Ishikawa (cell line): ENCODE results near the gene CTNNBL1.

ENCODE experiments used
- CEBPB ChIP-seq: IDR thresholded peaks from 2 replicates; pipeline ENCODE4 v1.6.1; 2012
- CREB1 ChIP-seq: IDR thresholded peaks from 2 replicates; pipeline ENCODE4 v1.6.1; 2012; ENCODE audit warnings: low read depth
- EGR1 ChIP-seq: IDR thresholded peaks from 2 replicates; pipeline ENCODE4 v1.6.1; 2012
- EP300 ChIP-seq: IDR thresholded peaks from 2 replicates; pipeline ENCODE4 v1.6.1; 2012; ENCODE audit warnings: borderline replicate concordance
- FOXM1 ChIP-seq: IDR thresholded peaks from 2 replicates; pipeline ENCODE4 v1.6.1; 2012; ENCODE audit warnings: low read depth, borderline replicate concordance
- MAX ChIP-seq: IDR thresholded peaks from 2 replicates; pipeline ENCODE4 v1.6.1; 2012
- NFIC ChIP-seq: IDR thresholded peaks from 2 replicates; pipeline ENCODE4 v1.6.1; 2012
- RAD21 ChIP-seq: IDR thresholded peaks from 2 replicates; pipeline ENCODE4 v1.6.1; 2012; ENCODE audit warnings: low read depth
- TAF1 ChIP-seq: IDR thresholded peaks from 2 replicates; pipeline ENCODE4 v1.6.1; 2012; ENCODE audit warnings: low read depth, mild to moderate bottlenecking
- TCF12 ChIP-seq: IDR thresholded peaks from 2 replicates; pipeline ENCODE4 v1.6.1; 2012; ENCODE audit warnings: low read depth
- TEAD4 ChIP-seq: IDR thresholded peaks from 2 replicates; pipeline ENCODE4 v1.6.1; 2012
- YY1 ChIP-seq: IDR thresholded peaks from 2 replicates; pipeline ENCODE4 v1.6.1; 2012; ENCODE audit warnings: low read depth
- ZBTB7A ChIP-seq: IDR thresholded peaks from 2 replicates; pipeline ENCODE4 v1.6.1; 2012; ENCODE audit warnings: low read depth
- TF ChIP-seq, protein P1 (sequence below): IDR thresholded peaks from 2 replicates; pipeline ENCODE4 v1.6.1; 2012
- TF ChIP-seq, protein P2 (sequence below): IDR thresholded peaks from 2 replicates; pipeline ENCODE4 v1.6.1; 2012; ENCODE audit warnings: low read depth, mild to moderate bottlenecking

CTNNBL1 gene

DNA sequence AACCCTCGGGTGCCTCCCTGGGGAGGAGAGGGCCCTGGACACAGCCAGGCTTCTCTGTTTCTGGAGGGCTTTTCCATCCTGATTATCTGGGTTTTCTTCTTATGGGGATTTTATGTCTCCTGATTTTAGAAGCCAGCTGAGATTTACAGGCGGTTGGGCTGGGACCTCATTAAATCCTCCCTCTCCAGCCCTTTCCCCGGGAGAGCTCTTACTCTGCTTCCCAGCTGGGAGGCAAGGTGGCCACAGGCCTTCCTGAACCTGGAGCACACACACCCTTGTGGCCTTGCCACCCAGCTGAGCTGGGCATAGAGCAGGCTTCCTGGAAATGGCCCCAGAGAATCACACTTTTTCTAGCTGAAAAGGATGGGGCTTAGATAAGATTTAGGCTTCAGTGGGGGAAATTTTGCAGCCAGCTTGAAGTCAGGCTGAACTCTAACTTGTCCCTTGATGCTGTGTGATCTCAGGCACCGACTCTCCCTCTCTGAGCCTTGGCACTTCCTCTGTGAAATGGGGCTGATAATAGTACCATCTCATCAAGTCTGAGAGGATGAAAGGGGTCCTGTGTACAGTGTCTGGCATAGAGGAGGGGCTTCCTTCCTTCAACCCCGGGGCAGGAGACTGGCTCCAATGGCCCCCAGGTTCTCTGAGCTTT, 225.7 kb downstream of the CTNNBL1 start:
- TF ChIP-seq EP300 (no peak), ZBTB7A (no peak)

- no peak for TF ChIP-seq YY1
- TF ChIP-seq NFIC: peak; percentile 62; the same call in 1 of the 2 replicates
These were observed 226.4 kb downstream of the CTNNBL1 start for GRCh38 chr20:37920270-37920669.

DNA sequence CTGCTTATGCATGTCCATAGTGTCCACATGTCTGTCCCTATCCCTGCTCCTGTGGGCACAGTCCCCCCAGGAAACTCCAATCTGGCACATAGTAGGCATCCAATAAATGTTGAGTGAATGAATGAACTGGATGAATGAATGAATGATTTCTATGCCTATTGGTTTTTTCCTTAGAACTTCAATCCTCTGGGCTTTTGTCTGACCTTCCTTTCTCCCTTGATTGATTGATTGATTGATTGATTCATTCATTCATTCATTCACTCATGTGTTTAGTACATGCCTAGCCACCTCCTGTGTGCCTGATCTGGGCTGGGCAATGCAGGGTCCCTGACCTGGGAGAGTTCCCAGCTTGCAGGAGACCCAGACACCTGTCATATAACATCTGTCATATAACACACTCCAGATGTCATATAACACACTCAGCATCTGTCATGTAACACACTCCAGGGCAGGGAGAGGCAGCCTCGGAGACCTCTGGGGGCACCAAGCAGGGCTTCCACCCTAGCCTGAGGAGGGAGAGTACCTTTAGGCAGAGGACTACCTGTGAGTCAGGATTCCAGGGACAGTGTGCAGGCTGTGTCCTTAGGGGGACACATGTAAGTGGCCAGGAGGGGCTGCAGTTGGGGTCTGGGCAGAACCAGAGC, 227.0 kb downstream of the CTNNBL1 start:
- TF ChIP-seq TEAD4 (no peak), CREB1 (no peak), RAD21 (no peak), FOXM1 (no peak), TCF12 (no peak), YY1 (no peak), NFIC (no peak)
- TF ChIP-seq, protein P1, sequence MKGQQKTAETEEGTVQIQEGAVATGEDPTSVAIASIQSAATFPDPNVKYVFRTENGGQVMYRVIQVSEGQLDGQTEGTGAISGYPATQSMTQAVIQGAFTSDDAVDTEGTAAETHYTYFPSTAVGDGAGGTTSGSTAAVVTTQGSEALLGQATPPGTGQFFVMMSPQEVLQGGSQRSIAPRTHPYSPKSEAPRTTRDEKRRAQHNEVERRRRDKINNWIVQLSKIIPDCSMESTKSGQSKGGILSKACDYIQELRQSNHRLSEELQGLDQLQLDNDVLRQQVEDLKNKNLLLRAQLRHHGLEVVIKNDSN: no peak

GRCh38 chr20:37921341-37921929, 227.6 kb downstream of the CTNNBL1 start:
- TF ChIP-seq EP300 (no peak), CREB1 (no peak), ZBTB7A (no peak), TAF1 (no peak), CEBPB (no peak), MAX (no peak), EGR1 (no peak), TEAD4 (no peak), YY1 (no peak), NFIC (no peak), TCF12 (no peak), FOXM1 (no peak)
- TF ChIP-seq, protein P1: no peak
- TF ChIP-seq, protein P2, sequence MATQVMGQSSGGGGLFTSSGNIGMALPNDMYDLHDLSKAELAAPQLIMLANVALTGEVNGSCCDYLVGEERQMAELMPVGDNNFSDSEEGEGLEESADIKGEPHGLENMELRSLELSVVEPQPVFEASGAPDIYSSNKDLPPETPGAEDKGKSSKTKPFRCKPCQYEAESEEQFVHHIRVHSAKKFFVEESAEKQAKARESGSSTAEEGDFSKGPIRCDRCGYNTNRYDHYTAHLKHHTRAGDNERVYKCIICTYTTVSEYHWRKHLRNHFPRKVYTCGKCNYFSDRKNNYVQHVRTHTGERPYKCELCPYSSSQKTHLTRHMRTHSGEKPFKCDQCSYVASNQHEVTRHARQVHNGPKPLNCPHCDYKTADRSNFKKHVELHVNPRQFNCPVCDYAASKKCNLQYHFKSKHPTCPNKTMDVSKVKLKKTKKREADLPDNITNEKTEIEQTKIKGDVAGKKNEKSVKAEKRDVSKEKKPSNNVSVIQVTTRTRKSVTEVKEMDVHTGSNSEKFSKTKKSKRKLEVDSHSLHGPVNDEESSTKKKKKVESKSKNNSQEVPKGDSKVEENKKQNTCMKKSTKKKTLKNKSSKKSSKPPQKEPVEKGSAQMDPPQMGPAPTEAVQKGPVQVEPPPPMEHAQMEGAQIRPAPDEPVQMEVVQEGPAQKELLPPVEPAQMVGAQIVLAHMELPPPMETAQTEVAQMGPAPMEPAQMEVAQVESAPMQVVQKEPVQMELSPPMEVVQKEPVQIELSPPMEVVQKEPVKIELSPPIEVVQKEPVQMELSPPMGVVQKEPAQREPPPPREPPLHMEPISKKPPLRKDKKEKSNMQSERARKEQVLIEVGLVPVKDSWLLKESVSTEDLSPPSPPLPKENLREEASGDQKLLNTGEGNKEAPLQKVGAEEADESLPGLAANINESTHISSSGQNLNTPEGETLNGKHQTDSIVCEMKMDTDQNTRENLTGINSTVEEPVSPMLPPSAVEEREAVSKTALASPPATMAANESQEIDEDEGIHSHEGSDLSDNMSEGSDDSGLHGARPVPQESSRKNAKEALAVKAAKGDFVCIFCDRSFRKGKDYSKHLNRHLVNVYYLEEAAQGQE: no peak
